ENCODE data around the gene FLYWCH2. TPM values are rescaled to one million over a fixed set of nuclear protein-coding genes. Genes with fewer than 3 reads are reported as not detected.

FLYWCH2 gene
- total and polyA plus RNA-seq, 9 of the 15 experiments (the other 6 are each of a cell fraction or from before 2014, with no cell fraction given) = 0.70 to 55.5 (median 7.6) TPM

GRCh38 chr16:2855536-2855935, 27.5 kb upstream of the FLYWCH2 start:
- no peaks in the 10 kb centered on the region for H3K79me2 ChIP-seq (ENCODE audit: control insufficient read depth, insufficient read depth, low read length)
- TF ChIP-seq SIX5 (IDR thresholded peaks at IDR 0.05; ENCODE audit: borderline replicate concordance in 1 of 2, insufficient read depth in 1 of 2, low read depth in 1 of 2, low read length in 2 of 2) (no peak), ZNF197 (CRISPR knock-in tag; IDR thresholded peaks at IDR 0.05; ENCODE audit: low read depth) (no peak), RBM25 (IDR thresholded peaks at IDR 0.05; ENCODE audit: low read depth, low read length, severe bottlenecking) (no peak), THRAP3 (IDR thresholded peaks at IDR 0.05; ENCODE audit: borderline replicate concordance) (no peak), RNF219 (CRISPR knock-in tag; IDR thresholded peaks at IDR 0.05) (no peak), ZNF23 (CRISPR knock-in tag; IDR thresholded peaks at IDR 0.05) (no peak), MCM5 (IDR thresholded peaks at IDR 0.05; ENCODE audit: low read depth) (no peak)
- H3K4me3 ChIP-seq = no peak overlapping the region
- no peaks in the 10 kb centered on the region for H3K36me3 ChIP-seq (ENCODE audit: control insufficient read depth, insufficient read depth, low read length)
- peaks cover 0 to 24% of the 10 kb centered on the region in 2 experiments; a peak in 1 of 5 replicates for H3K27me3 ChIP-seq (ENCODE audit: control insufficient read depth in 2 of 2, insufficient read depth in 2 of 2, low read length in 2 of 2)
- ATAC-seq (no peak), DNase-seq (ENCODE audit: extremely low read depth in 1 of 4, low spot score in 3 of 4) (peak in 2 of 4 experiments; percentile 3 to 4), FAIRE-seq (no peak)
- 0 out of 4 replicates have a peak overlapping the region, but pooled peaks of 1 of the 2 experiments have one; percentile 48 for H3K9ac ChIP-seq (ENCODE audit: insufficient read depth in 1 of 2, low read depth in 2 of 2, low read length in 2 of 2)
- no peaks in the 10 kb centered on the region for H3K9me1 ChIP-seq (ENCODE audit: control insufficient read depth, insufficient read depth, low read length)
- WGBS (ENCODE audit: insufficient coverage, low coverage, missing lambda C conversion rate) = 13% methylated on average over 6 of the region's 6 CpGs
- in situ Hi-C loops (cut with MboI) (no loop called here), intact Hi-C loops (cut with micrococcal nuclease) (no loop called here)
- no peak overlapping the region for H2AFZ ChIP-seq (ENCODE audit: low read depth, low read length)
- peaks cover 2 to 54% of the 10 kb centered on the region in 2 experiments; a peak in 3 of 5 replicates for H3K4me1 ChIP-seq (replicated peaks in 1 of 2; ENCODE audit: control insufficient read depth in 2 of 2, insufficient read depth in 2 of 2, low read length in 2 of 2)
- no peaks in the 10 kb centered on the region for H4K20me1 ChIP-seq (replicated peaks; ENCODE audit: control insufficient read depth, insufficient read depth, low read length)
- no TSS peak for BruUV-seq (replicated peaks)
- no peak overlapping the region for H3K27ac ChIP-seq (ENCODE audit: extremely low read depth, low read depth, low read length)
- ChIA-PET POLR2A (no interaction called here), CTCF (ENCODE audit: low intra/inter-chr PET ratio) (no interaction called here)
- peaks cover 7% of the 10 kb centered on the region for H3K9me3 ChIP-seq (replicated peaks; ENCODE audit: control insufficient read depth, insufficient read depth, low read depth, low read length)
- H3K4me2 ChIP-seq (ENCODE audit: insufficient read depth, low read length) = no peak overlapping the region
